OCI-LY3 (cell line): ENCODE measurements around the gene OR52I2.

Experiments
- H2AFZ ChIP-seq: fragments of 200-600, 300-600 bp; shearing (Covaris generic); 2 replicates; pipeline ENCODE4 v1.6.0; 2014; ENCODE audit warnings: antibody characterized with exemption, low read depth, low read length
- H3K27ac ChIP-seq: fragments of 200-600, 300-600 bp; sonication (generic); 2 replicates; pipeline ENCODE4 v1.5.1; 2014; ENCODE audit warnings: mild to moderate bottlenecking, low read length, moderate library complexity, mixed read lengths
- H3K27me3 ChIP-seq: fragments of 200-600, 300-600 bp; sonication (generic); 2 replicates; pipeline ENCODE4 v1.6.1; 2014; ENCODE audit warnings: low read depth, low read length, mixed read lengths
- H3K36me3 ChIP-seq: fragments of 200-600, 300-600 bp; sonication (generic); replicated peaks from 2 replicates; pipeline ENCODE3; 2014; ENCODE audit warnings: low read depth, low read length, mixed read lengths
- H3K4me1 ChIP-seq: fragments of 300-600, 200-600 bp; sonication (generic); 2 replicates; pipeline ENCODE4 v1.6.1; 2014; ENCODE audit warnings: low read length, mixed read lengths
- H3K4me2 ChIP-seq: fragments of 200-600, 300-600 bp; sonication (generic); 2 replicates; pipeline ENCODE4 v1.6.1; 2014; ENCODE audit warnings: low read length, mixed read lengths
- H3K4me3 ChIP-seq: fragments of 300-600, 200-600 bp; sonication (generic); 2 replicates; pipeline ENCODE4 v1.5.1; 2014; ENCODE audit warnings: antibody characterized with exemption, mild to moderate bottlenecking, low read length, moderate library complexity
- H3K79me2 ChIP-seq: fragments of 300-600, 200-600 bp; shearing (Covaris generic); 2 replicates; pipeline ENCODE4 v1.6.1; 2014; ENCODE audit warnings: mild to moderate bottlenecking, low read length, mixed read lengths
- H3K9ac ChIP-seq: fragments of 300-600, 200-600 bp; shearing (Covaris generic); 2 replicates; pipeline ENCODE4 v1.6.0; 2014; ENCODE audit warnings: mild to moderate bottlenecking, low read length, moderate library complexity
- H3K9me3 ChIP-seq: fragments of 200-600, 300-600 bp; shearing (Covaris generic); 2 replicates; pipeline ENCODE4 v1.6.1; 2014; ENCODE audit warnings: low read length, mixed read lengths; ENCODE audit not compliant: insufficient read depth
- H4K20me1 ChIP-seq: fragments of 200-600, 300-600 bp; sonication (generic); 2 replicates; pipeline ENCODE4 v1.6.1; 2016; ENCODE audit warnings: low read length, mixed read lengths; ENCODE audit not compliant: insufficient read depth
- CTCF ChIP-seq: fragments of 200-600, 300-600 bp; sonication (generic); IDR thresholded peaks from 2 replicates; pipeline ENCODE4 v1.5.1; 2014; ENCODE audit warnings: antibody characterized with exemption, low read length, low read depth
- EZH2phosphoT487 ChIP-seq: fragments of 200-600 bp; shearing (Covaris generic); IDR thresholded peaks from 2 replicates; pipeline ENCODE4 v1.6.1; 2018; ENCODE audit warnings: antibody characterized with exemption, mixed run types, low read depth

The OR52I2 gene

GRCh38 chr11:4642043-4642442 is 60.5 kb downstream of the OR52I2 start:
- TF ChIP-seq EZH2phosphoT487 (no peak), CTCF (no peak)
- peaks cover 3% of the 10 kb centered on the region for H3K4me1 ChIP-seq

More at GRCh38 chr11:4642043-4642442, 60.5 kb downstream of the OR52I2 start:
- no peak overlapping the region for H3K27ac ChIP-seq
- H3K4me3 ChIP-seq = no peak overlapping the region
- no peaks in the 10 kb centered on the region for H3K9me3 ChIP-seq
- no peaks in the 10 kb centered on the region for H3K36me3 ChIP-seq
- no peaks in the 10 kb centered on the region for H4K20me1 ChIP-seq
- no peak overlapping the region for H3K4me2 ChIP-seq
- H2AFZ ChIP-seq = no peak overlapping the region
- 0 out of 2 replicates have a peak, but pooled peaks cover 5% of the 10 kb centered on the region for H3K27me3 ChIP-seq
- no peaks in the 10 kb centered on the region for H3K79me2 ChIP-seq
- H3K9ac ChIP-seq = no peak overlapping the region
